CD4-positive, alpha-beta T cell (primary cell): ENCODE measurements around the gene B4GALT5. TPM values are rescaled to one million over a fixed set of nuclear protein-coding genes. Genes with fewer than 3 reads are reported as not detected.

Source experiments
- ATAC-seq: fragments of 200-7000 bp; cut with Tn5 transposase; one replicate; pipeline ENCODE4 v1.10.0; 2022; ENCODE audit warnings: mild to moderate bottlenecking; ENCODE audit not compliant: poor library complexity
- CTCF ChIA-PET: fragments of 350-600 bp; sonication (Branson Sonifier 250); formaldehyde crosslinking; loops from one replicate; lab custom pipeline; 2021; ENCODE audit warnings: antibody characterized with exemption, inconsistent platforms; lab: Charles Lee
- POLR2A ChIA-PET: fragments of 350-600 bp; sonication (Branson Sonifier 250); formaldehyde crosslinking; loops from one replicate; lab custom pipeline; 2021; ENCODE audit warnings: antibody characterized with exemption, inconsistent platforms; lab: Charles Lee
- DNase-seq, 14 experiments: peaks; one replicate each; pipeline ENCODE4 v3.0.0-alpha.2; 2013 to 2020; ENCODE audit warnings: mixed read lengths in 2 of 14
- H3K27ac ChIP-seq, 2 donors: one replicate each; pipeline versions ENCODE4 v1.5.1 to v1.7.0; 2013; ENCODE audit warnings: low read length in 2 of 2, low read depth in 1 of 2, mild to moderate bottlenecking in 1 of 2
- H3K27me3 ChIP-seq, 2 experiments: 1 replicate in 1 of 2; 2 replicates in 1 of 2; pipeline versions ENCODE4 v1.6.1 to v1.7.0; 2013; ENCODE audit warnings: low read length in 2 of 2, control low read depth in 1 of 2, mild to moderate bottlenecking in 1 of 2, moderate library complexity in 1 of 2; ENCODE audit not compliant: insufficient read depth in 2 of 2, control insufficient read depth in 1 of 2
- H3K36me3 ChIP-seq: one replicate; pipeline ENCODE4 v1.6.1; 2013; ENCODE audit warnings: low read length, control low read depth; ENCODE audit not compliant: insufficient read depth
- H3K4me1 ChIP-seq: one replicate; pipeline ENCODE4 v1.6.1; 2013; ENCODE audit warnings: low read length, control low read depth; ENCODE audit not compliant: insufficient read depth
- H3K4me3 ChIP-seq: one replicate; pipeline ENCODE4 v1.5.1; 2013; ENCODE audit warnings: mild to moderate bottlenecking, low read length, moderate library complexity
- H3K9me3 ChIP-seq, 2 experiments: 1 replicate in 1 of 2; 2 replicates in 1 of 2; pipeline versions ENCODE4 v1.6.1 to v1.7.0; 2013; ENCODE audit warnings: low read length in 2 of 2, mild to moderate bottlenecking in 2 of 2, control low read depth in 1 of 2, moderate library complexity in 1 of 2; ENCODE audit not compliant: control insufficient read depth in 1 of 2, insufficient read depth in 1 of 2
- H3K27ac Mint-ChIP-seq: one replicate; pipeline ENCODE4 v1.8.0; 2020; ENCODE audit warnings: mixed read lengths
- H3K27me3 Mint-ChIP-seq: one replicate; pipeline ENCODE4 v1.8.0; 2021; ENCODE audit warnings: mixed read lengths
- H3K36me3 Mint-ChIP-seq: one replicate; pipeline ENCODE4 v1.8.0; 2021; ENCODE audit warnings: low read depth, mixed read lengths
- H3K4me1 Mint-ChIP-seq: one replicate; pipeline ENCODE4 v1.8.0; 2021; ENCODE audit warnings: low read depth, mixed read lengths
- H3K4me3 Mint-ChIP-seq: one replicate; pipeline ENCODE4 v1.8.0; 2020; ENCODE audit warnings: mild to moderate bottlenecking, mixed read lengths
- H3K9me3 Mint-ChIP-seq: one replicate; pipeline ENCODE4 v1.8.0; 2020; ENCODE audit warnings: mixed read lengths
- CTCF ChIP-seq: fragments of 200-600 bp; IDR thresholded peaks from one replicate; pipeline ENCODE4 v1.8.0; 2022; ENCODE audit warnings: antibody characterized with exemption, mild to moderate bottlenecking
- intact Hi-C, 2 experiments: fragments of 100-400 bp; cut with DNase I in 1 of 2; cut with micrococcal nuclease in 1 of 2; formaldehyde crosslinking; loops; one replicate each; pipeline versions ENCODE4 v1.15.1 to v1.9.0; 2023 to 2025; cut with DNase I, micrococcal nuclease
- total RNA-seq, 174 experiments: library from RNA in 2 of 174; stranded (reverse) in 2 of 174; gene quantifications; one replicate each; pipeline ENCODE4 v1.2.3 and lab custom pipeline; 2021 to 2026

B4GALT5 gene
- total RNA-seq, 2 experiments from 2014 or later, result 3.1 to 3.2 TPM

GRCh38 chr20:49649672-49650071 lies 64.0 kb downstream of the B4GALT5 start:
- no peaks in the 10 kb centered on the region for H3K27me3 ChIP-seq
- ChIA-PET CTCF (interaction anchor here (1.3 kb wide), 1 partner anchor 23 kb away, joined by 3 read pairs; no protein-coding TSS in a partner anchor), POLR2A (no interaction called here)
- H3K9me3 ChIP-seq, result no peaks in the 10 kb centered on the region
- peaks cover 65% of the 10 kb centered on the region for H3K36me3 Mint-ChIP-seq
- no peaks in the 10 kb centered on the region for H3K4me1 ChIP-seq
- no peak for TF ChIP-seq CTCF
- ATAC-seq (no peak), DNase-seq (no peak)
- peaks cover 46% of the 10 kb centered on the region for H3K36me3 ChIP-seq
- intact Hi-C loops, result no loop called here
- H3K27ac Mint-ChIP-seq, result no peak overlapping the region
- H3K4me3 ChIP-seq, result no peak overlapping the region
- H3K27me3 Mint-ChIP-seq, result no peaks in the 10 kb centered on the region
- H3K9me3 Mint-ChIP-seq, result no peaks in the 10 kb centered on the region
- no peak overlapping the region for H3K4me3 Mint-ChIP-seq
- H3K27ac ChIP-seq, result no peak overlapping the region
- no peaks in the 10 kb centered on the region for H3K4me1 Mint-ChIP-seq

- H3K27me3 ChIP-seq, result no peaks in the 10 kb centered on the region
- peaks cover 62% of the 10 kb centered on the region for H3K36me3 Mint-ChIP-seq
- no peak for ATAC-seq
- H3K4me3 ChIP-seq, result no peak overlapping the region
- no peak for DNase-seq
- H3K4me1 ChIP-seq, result no peaks in the 10 kb centered on the region
- H3K27me3 Mint-ChIP-seq, result no peaks in the 10 kb centered on the region
- TF ChIP-seq CTCF, result no peak
- POLR2A ChIA-PET, result no interaction called here
- no peaks in the 10 kb centered on the region for H3K4me1 Mint-ChIP-seq
- no peaks in the 10 kb centered on the region for H3K9me3 Mint-ChIP-seq
- peaks cover 27% of the 10 kb centered on the region for H3K36me3 ChIP-seq
- no peak overlapping the region for H3K4me3 Mint-ChIP-seq
- H3K27ac ChIP-seq, result no peak overlapping the region
- intact Hi-C loops, result no loop called here
- no peaks in the 10 kb centered on the region for H3K9me3 ChIP-seq
- no peak overlapping the region for H3K27ac Mint-ChIP-seq
- CTCF ChIA-PET, result no interaction called here
Measured at GRCh38 chr20:49647550-49647949, 66.1 kb downstream of the B4GALT5 start.

DNA sequence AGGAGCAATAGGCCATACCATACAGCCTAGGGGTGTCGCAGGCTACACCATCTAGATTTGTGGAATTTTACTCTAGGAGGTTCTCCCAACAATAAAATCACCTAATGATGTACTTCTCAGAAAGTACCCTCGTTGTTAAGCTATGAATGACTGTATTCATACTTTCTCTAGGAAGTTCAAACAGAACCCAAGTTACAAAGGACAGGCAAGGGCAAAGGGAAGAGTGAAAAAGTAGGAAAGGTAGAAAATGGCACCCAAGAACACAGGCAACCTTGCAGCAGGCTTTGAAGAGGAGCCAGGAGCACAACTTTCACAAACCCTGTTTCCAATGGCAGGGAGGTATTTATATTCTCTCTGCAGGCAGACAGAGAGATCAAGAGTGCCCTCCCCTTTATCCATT lies 67.2 kb downstream of the B4GALT5 start:
- Mint-ChIP-seq H3K27ac (no peak overlapping the region), H3K27me3 (no peaks in the 10 kb centered on the region), H3K4me1 (no peaks in the 10 kb centered on the region), H3K9me3 (no peaks in the 10 kb centered on the region), H3K36me3 (peaks cover 68% of the 10 kb centered on the region), H3K4me3 (no peak overlapping the region)
- ChIA-PET CTCF (no interaction called here), POLR2A (no interaction called here)
- Histone ChIP-seq H3K4me1 (no peaks in the 10 kb centered on the region), H3K4me3 (no peak overlapping the region), H3K27me3 (no peaks in the 10 kb centered on the region), H3K27ac (no peak overlapping the region), H3K9me3 (no peaks in the 10 kb centered on the region), H3K36me3 (peaks cover 31% of the 10 kb centered on the region)
- ATAC-seq (no peak), DNase-seq (no peak)
- intact Hi-C loops, result no loop called here
- no peak for TF ChIP-seq CTCF
